HEK293 (cell line): ENCODE results near the gene C6orf89.

Experiments used
- CTCF ChIA-PET: fragments of 350-600 bp; formaldehyde crosslinking; extraction: SDS; loops from one replicate; lab custom pipeline; 2021; ENCODE audit warnings: antibody characterized with exemption; lab: Yijun Ruan, JAX
- POLR2A ChIA-PET: fragments of 300-600 bp; formaldehyde crosslinking; extraction: SDS; loops from one replicate; lab custom pipeline; 2020; ENCODE audit warnings: antibody characterized with exemption, inconsistent platforms; lab: Yijun Ruan, JAX
- H3K27ac ChIP-seq: fragments of 200-500 bp; sonication (Bioruptor generic); 2 replicates; pipeline ENCODE4 v1.5.1; 2014; ENCODE audit warnings: low read depth, low read length, control low read depth, inconsistent platforms; ENCODE audit errors: extremely low read depth
- H3K36me3 ChIP-seq, 2 experiments: fragments of 200-500 bp in 1 of 2; sonication (Bioruptor generic) in 1 of 2; 1 replicate in 1 of 2; 2 replicates in 1 of 2; pipeline ENCODE4 v1.5.1; 2014 to 2017; ENCODE audit warnings: inconsistent platforms in 2 of 2, low read length in 2 of 2; ENCODE audit not compliant: control insufficient read depth in 2 of 2, insufficient read depth in 1 of 2
- H3K4me1 ChIP-seq: fragments of 200-500 bp; sonication (Bioruptor generic); 2 replicates; pipeline ENCODE4 v1.5.1; 2014; ENCODE audit warnings: mild to moderate bottlenecking, low read length, inconsistent platforms; ENCODE audit not compliant: control insufficient read depth, insufficient read depth
- H3K4me3 ChIP-seq: 2 replicates; pipeline ENCODE4 v1.5.1; 2011; ENCODE audit warnings: low read depth, mild to moderate bottlenecking, control low read depth, low read length, moderate library complexity
- H3K9me3 ChIP-seq: fragments of 200-500 bp; sonication (Bioruptor generic); 2 replicates; pipeline ENCODE4 v1.5.1; 2014; ENCODE audit warnings: low read depth, low read length, inconsistent platforms; ENCODE audit not compliant: control insufficient read depth, insufficient read depth
- GLI4 ChIP-seq: fragments of 450-650 bp; formaldehyde crosslinking; IDR thresholded peaks from 2 replicates; pipeline ENCODE4 v1.5.1; 2016; ENCODE audit warnings: missing biosample characterization, missing genetic modification characterization
- ZNF184 ChIP-seq: fragments of 450-650 bp; IDR thresholded peaks from 2 replicates; pipeline ENCODE4 v1.5.1; 2018; ENCODE audit warnings: missing biosample characterization, mild to moderate bottlenecking, missing genetic modification characterization
- ZNF23 ChIP-seq: fragments of 450-650 bp; formaldehyde crosslinking; IDR thresholded peaks from 2 replicates; pipeline ENCODE4 v1.5.1; 2016; ENCODE audit warnings: missing biosample characterization, missing genetic modification characterization, borderline replicate concordance
- ZNF292 ChIP-seq: fragments of 450-650 bp; formaldehyde crosslinking; IDR thresholded peaks from 2 replicates; pipeline ENCODE4 v1.5.1; 2016; ENCODE audit warnings: low read depth, missing biosample characterization, missing genetic modification characterization, borderline replicate concordance
- ZNF354C ChIP-seq: fragments of 450-650 bp; formaldehyde crosslinking; IDR thresholded peaks from 2 replicates; pipeline ENCODE4 v1.5.1; 2016; ENCODE audit warnings: missing biosample characterization, missing genetic modification characterization, low read depth, borderline replicate concordance
- ZNF433 ChIP-seq: fragments of 450-650 bp; formaldehyde crosslinking; IDR thresholded peaks from 2 replicates; pipeline ENCODE4 v1.5.1; 2016; ENCODE audit warnings: missing biosample characterization, missing genetic modification characterization, low read depth
- ZNF555 ChIP-seq: fragments of 450-650 bp; formaldehyde crosslinking; conservative IDR thresholded peaks from 2 replicates; pipeline ENCODE4 v1.5.1; 2017; ENCODE audit warnings: missing biosample characterization, mild to moderate bottlenecking, missing genetic modification characterization, inconsistent platforms
- ZNF571 ChIP-seq: fragments of 450-650 bp; formaldehyde crosslinking; IDR thresholded peaks from 2 replicates; pipeline ENCODE4 v1.5.0; 2017; ENCODE audit warnings: missing biosample characterization, missing genetic modification characterization
- ZNF600 ChIP-seq: fragments of 450-650 bp; formaldehyde crosslinking; IDR thresholded peaks from 2 replicates; pipeline ENCODE4 v1.5.1; 2016; ENCODE audit warnings: missing biosample characterization, missing genetic modification characterization
- ZNF658 ChIP-seq: fragments of 450-650 bp; formaldehyde crosslinking; IDR thresholded peaks from 2 replicates; pipeline ENCODE4; 2016; ENCODE audit warnings: missing biosample characterization, missing genetic modification characterization
- ZNF768 ChIP-seq: fragments of 450-650 bp; formaldehyde crosslinking; IDR thresholded peaks from 2 replicates; pipeline ENCODE4 v1.5.1; 2018; ENCODE audit warnings: missing biosample characterization, mild to moderate bottlenecking, missing genetic modification characterization
- TF ChIP-seq, protein P1 (sequence below): fragments of 450-650 bp; formaldehyde crosslinking; IDR thresholded peaks from 2 replicates; pipeline ENCODE4 v1.5.1; 2016; ENCODE audit warnings: missing biosample characterization, missing genetic modification characterization, borderline replicate concordance
- TF ChIP-seq, protein P2 (sequence below): fragments of 450-650 bp; formaldehyde crosslinking; IDR thresholded peaks from 2 replicates; pipeline ENCODE4 v1.5.1; 2016; ENCODE audit warnings: missing biosample characterization, missing genetic modification characterization
- TF ChIP-seq, protein P3 (sequence below): fragments of 450-650 bp; formaldehyde crosslinking; IDR thresholded peaks from 2 replicates; pipeline ENCODE4 v1.5.1; 2017; ENCODE audit warnings: missing biosample characterization, missing genetic modification characterization
- TF ChIP-seq, protein P4 (sequence below): fragments of 450-650 bp; formaldehyde crosslinking; IDR thresholded peaks from 2 replicates; pipeline ENCODE4 v1.5.1; 2016; ENCODE audit warnings: missing biosample characterization, missing genetic modification characterization
- TF ChIP-seq, protein P5 (sequence below): fragments of 450-650 bp; formaldehyde crosslinking; IDR thresholded peaks from 2 replicates; pipeline ENCODE4 v1.5.1; 2016; ENCODE audit warnings: missing biosample characterization, missing genetic modification characterization, borderline replicate concordance
- TF ChIP-seq, protein P6 (sequence below): fragments of 450-650 bp; formaldehyde crosslinking; IDR thresholded peaks from 2 replicates; pipeline ENCODE4 v1.5.1; 2016; ENCODE audit warnings: missing biosample characterization, missing genetic modification characterization, borderline replicate concordance

C6orf89 gene

DNA sequence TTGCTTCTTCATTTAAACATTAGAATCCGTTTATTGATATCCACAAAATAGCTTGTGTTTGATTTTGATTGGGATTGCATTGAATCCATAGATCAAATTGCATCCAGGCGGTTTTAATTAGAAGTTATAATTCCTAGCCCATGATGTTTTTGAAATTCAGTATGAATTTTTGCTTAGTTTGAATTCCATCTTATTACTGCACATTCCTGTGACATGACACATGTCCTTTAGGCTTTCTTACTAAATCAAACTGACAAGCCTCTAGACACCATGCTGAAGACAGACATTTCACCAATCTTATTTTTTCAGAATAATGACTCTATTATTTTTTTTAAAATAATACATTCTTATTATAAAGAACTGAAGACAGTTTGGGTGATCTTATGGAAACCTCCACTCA, 47.4 kb downstream of the C6orf89 start (continued):
- TF ChIP-seq, protein P1, sequence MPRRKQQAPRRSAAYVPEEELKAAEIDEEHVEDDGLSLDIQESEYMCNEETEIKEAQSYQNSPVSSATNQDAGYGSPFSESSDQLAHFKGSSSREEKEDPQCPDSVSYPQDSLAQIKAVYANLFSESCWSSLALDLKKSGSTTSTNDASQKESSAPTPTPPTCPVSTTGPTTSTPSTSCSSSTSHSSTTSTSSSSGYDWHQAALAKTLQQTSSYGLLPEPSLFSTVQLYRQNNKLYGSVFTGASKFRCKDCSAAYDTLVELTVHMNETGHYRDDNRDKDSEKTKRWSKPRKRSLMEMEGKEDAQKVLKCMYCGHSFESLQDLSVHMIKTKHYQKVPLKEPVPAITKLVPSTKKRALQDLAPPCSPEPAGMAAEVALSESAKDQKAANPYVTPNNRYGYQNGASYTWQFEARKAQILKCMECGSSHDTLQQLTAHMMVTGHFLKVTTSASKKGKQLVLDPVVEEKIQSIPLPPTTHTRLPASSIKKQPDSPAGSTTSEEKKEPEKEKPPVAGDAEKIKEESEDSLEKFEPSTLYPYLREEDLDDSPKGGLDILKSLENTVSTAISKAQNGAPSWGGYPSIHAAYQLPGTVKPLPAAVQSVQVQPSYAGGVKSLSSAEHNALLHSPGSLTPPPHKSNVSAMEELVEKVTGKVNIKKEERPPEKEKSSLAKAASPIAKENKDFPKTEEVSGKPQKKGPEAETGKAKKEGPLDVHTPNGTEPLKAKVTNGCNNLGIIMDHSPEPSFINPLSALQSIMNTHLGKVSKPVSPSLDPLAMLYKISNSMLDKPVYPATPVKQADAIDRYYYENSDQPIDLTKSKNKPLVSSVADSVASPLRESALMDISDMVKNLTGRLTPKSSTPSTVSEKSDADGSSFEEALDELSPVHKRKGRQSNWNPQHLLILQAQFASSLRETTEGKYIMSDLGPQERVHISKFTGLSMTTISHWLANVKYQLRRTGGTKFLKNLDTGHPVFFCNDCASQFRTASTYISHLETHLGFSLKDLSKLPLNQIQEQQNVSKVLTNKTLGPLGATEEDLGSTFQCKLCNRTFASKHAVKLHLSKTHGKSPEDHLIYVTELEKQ (tag by site-specific recombination) = no peak
- no peak for TF ChIP-seq ZNF658
- no peak for TF ChIP-seq ZNF23
- TF ChIP-seq GLI4 (tag by site-specific recombination) = no peak
- TF ChIP-seq ZNF555 = no peak
- TF ChIP-seq, protein P2, sequence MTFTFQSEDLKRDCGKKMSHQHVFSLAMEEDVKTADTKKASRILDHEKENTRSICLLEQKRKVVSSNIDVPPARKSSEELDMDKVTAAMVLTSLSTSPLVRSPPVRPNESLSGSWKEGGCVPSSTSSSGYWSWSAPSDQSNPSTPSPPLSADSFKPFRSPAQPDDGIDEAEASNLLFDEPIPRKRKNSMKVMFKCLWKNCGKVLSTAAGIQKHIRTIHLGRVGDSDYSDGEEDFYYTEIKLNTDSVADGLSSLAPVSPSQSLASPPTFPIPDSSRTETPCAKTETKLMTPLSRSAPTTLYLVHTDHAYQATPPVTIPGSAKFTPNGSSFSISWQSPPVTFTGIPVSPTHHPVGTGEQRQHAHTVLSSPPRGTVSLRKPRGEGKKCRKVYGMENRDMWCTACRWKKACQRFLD (tag by site-specific recombination) = no peak
- TF ChIP-seq, protein P3, sequence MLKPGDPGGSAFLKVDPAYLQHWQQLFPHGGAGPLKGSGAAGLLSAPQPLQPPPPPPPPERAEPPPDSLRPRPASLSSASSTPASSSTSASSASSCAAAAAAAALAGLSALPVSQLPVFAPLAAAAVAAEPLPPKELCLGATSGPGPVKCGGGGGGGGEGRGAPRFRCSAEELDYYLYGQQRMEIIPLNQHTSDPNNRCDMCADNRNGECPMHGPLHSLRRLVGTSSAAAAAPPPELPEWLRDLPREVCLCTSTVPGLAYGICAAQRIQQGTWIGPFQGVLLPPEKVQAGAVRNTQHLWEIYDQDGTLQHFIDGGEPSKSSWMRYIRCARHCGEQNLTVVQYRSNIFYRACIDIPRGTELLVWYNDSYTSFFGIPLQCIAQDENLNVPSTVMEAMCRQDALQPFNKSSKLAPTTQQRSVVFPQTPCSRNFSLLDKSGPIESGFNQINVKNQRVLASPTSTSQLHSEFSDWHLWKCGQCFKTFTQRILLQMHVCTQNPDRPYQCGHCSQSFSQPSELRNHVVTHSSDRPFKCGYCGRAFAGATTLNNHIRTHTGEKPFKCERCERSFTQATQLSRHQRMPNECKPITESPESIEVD (tag by site-specific recombination) = no peak
- TF ChIP-seq ZNF571 (tag by site-specific recombination) = no peak

DNA sequence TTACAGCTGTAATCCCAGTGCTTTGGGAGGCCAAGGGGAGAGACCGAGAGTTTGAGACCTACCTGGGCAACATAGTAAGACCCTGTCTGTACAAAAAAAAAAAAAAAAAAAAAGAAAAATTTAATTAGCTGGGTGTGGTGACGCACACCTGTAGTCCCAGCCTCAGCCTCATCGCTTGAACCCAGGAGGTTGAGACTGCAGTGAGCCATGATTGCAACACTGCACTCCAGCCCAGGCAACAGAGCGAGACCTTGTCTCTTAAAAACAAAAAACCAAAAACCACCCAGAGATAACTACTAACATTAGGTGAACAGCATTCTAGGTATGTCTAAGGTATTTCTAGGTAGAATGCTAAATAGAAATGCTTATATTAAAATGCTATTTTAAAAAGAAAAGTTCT, 47.8 kb downstream of the C6orf89 start:
- ChIA-PET CTCF (interaction anchor here (0.6 to 2.2 kb wide), 3 partner anchors 81 to 282 kb away, joined by 3 to 8 read pairs (median 3); no protein-coding TSS in a partner anchor), POLR2A (interaction anchor here (0.6 kb wide), 1 partner anchor 73 kb away, joined by 3 read pairs; no protein-coding TSS in a partner anchor)
- Histone ChIP-seq H3K9me3 (no peaks in the 10 kb centered on the region), H3K4me1 (peaks cover 4% of the 10 kb centered on the region; the same call in 1 of the 2 replicates), H3K36me3 (no peaks in the 10 kb centered on the region), H3K4me3 (no peak overlapping the region), H3K27ac (no peak overlapping the region)
- TF ChIP-seq, protein P2 (tag by site-specific recombination) = no peak
- no peak for TF ChIP-seq ZNF354C (tag by site-specific recombination)
- TF ChIP-seq, protein P4, sequence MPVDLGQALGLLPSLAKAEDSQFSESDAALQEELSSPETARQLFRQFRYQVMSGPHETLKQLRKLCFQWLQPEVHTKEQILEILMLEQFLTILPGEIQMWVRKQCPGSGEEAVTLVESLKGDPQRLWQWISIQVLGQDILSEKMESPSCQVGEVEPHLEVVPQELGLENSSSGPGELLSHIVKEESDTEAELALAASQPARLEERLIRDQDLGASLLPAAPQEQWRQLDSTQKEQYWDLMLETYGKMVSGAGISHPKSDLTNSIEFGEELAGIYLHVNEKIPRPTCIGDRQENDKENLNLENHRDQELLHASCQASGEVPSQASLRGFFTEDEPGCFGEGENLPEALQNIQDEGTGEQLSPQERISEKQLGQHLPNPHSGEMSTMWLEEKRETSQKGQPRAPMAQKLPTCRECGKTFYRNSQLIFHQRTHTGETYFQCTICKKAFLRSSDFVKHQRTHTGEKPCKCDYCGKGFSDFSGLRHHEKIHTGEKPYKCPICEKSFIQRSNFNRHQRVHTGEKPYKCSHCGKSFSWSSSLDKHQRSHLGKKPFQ (tag by site-specific recombination) = no peak
- TF ChIP-seq, protein P5, sequence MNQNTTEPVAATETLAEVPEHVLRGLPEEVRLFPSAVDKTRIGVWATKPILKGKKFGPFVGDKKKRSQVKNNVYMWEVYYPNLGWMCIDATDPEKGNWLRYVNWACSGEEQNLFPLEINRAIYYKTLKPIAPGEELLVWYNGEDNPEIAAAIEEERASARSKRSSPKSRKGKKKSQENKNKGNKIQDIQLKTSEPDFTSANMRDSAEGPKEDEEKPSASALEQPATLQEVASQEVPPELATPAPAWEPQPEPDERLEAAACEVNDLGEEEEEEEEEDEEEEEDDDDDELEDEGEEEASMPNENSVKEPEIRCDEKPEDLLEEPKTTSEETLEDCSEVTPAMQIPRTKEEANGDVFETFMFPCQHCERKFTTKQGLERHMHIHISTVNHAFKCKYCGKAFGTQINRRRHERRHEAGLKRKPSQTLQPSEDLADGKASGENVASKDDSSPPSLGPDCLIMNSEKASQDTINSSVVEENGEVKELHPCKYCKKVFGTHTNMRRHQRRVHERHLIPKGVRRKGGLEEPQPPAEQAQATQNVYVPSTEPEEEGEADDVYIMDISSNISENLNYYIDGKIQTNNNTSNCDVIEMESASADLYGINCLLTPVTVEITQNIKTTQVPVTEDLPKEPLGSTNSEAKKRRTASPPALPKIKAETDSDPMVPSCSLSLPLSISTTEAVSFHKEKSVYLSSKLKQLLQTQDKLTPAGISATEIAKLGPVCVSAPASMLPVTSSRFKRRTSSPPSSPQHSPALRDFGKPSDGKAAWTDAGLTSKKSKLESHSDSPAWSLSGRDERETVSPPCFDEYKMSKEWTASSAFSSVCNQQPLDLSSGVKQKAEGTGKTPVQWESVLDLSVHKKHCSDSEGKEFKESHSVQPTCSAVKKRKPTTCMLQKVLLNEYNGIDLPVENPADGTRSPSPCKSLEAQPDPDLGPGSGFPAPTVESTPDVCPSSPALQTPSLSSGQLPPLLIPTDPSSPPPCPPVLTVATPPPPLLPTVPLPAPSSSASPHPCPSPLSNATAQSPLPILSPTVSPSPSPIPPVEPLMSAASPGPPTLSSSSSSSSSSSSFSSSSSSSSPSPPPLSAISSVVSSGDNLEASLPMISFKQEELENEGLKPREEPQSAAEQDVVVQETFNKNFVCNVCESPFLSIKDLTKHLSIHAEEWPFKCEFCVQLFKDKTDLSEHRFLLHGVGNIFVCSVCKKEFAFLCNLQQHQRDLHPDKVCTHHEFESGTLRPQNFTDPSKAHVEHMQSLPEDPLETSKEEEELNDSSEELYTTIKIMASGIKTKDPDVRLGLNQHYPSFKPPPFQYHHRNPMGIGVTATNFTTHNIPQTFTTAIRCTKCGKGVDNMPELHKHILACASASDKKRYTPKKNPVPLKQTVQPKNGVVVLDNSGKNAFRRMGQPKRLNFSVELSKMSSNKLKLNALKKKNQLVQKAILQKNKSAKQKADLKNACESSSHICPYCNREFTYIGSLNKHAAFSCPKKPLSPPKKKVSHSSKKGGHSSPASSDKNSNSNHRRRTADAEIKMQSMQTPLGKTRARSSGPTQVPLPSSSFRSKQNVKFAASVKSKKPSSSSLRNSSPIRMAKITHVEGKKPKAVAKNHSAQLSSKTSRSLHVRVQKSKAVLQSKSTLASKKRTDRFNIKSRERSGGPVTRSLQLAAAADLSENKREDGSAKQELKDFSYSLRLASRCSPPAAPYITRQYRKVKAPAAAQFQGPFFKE (tag by site-specific recombination) = no peak
- TF ChIP-seq, protein P6, sequence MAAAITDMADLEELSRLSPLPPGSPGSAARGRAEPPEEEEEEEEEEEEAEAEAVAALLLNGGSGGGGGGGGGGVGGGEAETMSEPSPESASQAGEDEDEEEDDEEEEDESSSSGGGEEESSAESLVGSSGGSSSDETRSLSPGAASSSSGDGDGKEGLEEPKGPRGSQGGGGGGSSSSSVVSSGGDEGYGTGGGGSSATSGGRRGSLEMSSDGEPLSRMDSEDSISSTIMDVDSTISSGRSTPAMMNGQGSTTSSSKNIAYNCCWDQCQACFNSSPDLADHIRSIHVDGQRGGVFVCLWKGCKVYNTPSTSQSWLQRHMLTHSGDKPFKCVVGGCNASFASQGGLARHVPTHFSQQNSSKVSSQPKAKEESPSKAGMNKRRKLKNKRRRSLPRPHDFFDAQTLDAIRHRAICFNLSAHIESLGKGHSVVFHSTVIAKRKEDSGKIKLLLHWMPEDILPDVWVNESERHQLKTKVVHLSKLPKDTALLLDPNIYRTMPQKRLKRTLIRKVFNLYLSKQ = no peak
- no peak for TF ChIP-seq ZNF433 (tag by site-specific recombination)
- TF ChIP-seq ZNF600 (tag by site-specific recombination) = no peak
- no peak for TF ChIP-seq ZNF768 (tag by site-specific recombination)
- no peak for TF ChIP-seq ZNF292 (tag by site-specific recombination)
- no peak for TF ChIP-seq ZNF184 (tag by site-specific recombination)
